ENCODE data around the gene PLCD1.

Gene PLCD1

DNA sequence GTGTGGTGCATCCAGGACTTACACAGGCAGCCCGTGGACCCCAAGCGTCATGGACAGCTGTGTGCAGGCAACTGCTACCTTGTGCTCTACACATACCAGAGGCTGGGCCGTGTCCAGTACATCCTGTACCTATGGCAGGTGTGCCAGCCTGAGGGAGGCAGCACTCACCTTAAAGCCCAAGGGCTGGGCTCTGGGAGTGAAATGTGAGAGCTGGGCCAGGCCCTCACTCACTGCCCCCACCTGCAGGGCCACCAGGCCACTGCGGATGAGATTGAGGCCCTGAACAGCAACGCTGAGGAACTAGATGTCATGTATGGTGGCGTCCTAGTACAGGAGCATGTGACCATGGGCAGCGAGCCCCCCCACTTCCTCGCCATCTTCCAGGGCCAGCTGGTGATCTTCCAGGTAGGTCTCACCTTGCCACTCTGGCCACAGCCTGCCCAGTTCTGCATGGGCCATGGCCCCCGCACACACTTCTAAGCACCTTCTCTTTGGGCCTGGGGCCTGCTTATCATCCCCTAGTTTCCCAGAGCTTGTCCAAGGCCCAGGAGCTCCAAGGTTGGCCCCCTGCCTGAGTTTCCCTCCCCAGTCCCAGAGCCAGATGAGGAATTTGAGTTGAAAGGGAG, 27.9 kb downstream of the PLCD1 start:
- DNase-seq (ENCODE audit: extremely low read depth in 1 of 2, low read depth in 1 of 2) = no peak

DNA sequence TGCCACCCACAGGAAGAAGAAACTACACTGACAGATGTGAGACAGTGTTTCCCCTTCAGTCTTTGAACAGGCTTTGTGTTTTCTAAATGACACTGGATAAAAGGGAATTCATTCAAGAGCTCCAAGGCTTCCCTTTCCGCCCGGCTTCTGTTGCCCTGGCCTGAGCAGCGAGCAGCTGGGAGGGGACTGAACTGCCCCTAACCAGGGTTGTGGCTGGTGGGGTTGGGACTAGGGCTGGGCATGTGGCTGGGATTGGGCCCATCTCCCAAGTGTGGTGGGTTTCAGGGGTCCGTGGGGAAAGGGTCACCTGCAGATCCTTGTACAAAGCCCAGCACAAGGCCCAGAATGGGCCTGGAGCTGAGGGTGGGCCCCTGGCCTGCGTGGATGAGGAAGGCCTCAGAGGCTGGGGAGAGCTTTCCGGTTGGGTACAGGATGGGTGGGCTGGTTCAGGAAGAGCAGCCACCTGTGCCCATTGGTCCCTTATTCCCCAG, 28.4 kb downstream of the PLCD1 start:
- no peak for DNase-seq (ENCODE audit: extremely low read depth in 1 of 2, low read depth in 1 of 2)

GRCh38 chr3:38000242-38000916, 29.1 kb downstream of the PLCD1 start:
- no peak for DNase-seq (ENCODE audit: extremely low read depth in 1 of 2, low read depth in 1 of 2)

- DNase-seq (ENCODE audit: extremely low read depth in 1 of 2, low read depth in 1 of 2) = no peak
Measured at GRCh38 chr3:37999836-38000235, 29.6 kb downstream of the PLCD1 start.

- no peak for DNase-seq (ENCODE audit: extremely low read depth in 1 of 2, low read depth in 1 of 2)
Measured at GRCh38 chr3:37997791-37998370, 31.6 kb downstream of the PLCD1 start.

DNA sequence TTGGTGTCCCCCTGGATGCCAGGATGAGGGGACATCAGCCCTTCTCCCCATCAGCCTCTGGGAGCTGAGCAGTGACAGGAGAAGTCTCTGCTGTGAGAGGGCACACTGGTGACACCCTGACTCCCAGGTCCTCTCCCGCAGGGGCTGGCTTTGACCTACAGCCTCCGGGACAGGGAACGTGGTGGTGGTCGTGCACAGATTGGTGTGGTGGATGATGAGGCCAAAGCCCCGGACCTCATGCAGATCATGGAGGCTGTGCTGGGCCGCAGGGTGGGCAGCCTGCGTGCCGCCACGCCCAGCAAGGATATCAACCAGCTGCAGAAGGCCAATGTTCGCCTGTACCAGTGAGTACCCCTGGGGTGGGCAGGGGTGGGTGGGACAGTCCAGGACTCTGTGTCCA, 32.1 kb downstream of the PLCD1 start:
- DNase-seq (ENCODE audit: extremely low read depth in 1 of 2, low read depth in 1 of 2) = no peak

DNA sequence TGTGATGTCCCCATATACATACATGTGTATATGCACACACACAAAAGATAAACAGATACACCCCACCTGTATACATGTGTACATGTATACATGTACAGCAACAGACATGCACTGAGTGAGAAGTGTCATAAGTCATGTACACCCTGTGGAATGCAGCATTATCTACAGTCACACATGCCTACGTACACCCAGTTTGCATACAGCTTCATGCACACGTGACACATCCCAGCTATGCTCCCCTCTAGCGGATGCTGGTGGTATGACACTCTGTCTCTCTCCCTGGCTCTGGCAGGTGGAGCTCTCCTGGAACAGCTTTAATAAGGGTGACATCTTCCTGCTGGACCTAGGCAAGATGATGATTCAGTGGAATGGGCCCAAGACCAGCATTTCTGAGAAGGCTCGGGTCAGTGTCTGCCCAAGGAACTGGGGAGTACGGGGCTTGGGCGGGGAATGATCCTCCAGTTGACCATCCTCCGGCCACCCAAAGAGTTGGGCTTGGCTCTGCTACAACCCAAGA, 32.6 kb downstream of the PLCD1 start:
- DNase-seq (ENCODE audit: extremely low read depth in 1 of 2, low read depth in 1 of 2) = peak; percentile 49 to 66

DNA sequence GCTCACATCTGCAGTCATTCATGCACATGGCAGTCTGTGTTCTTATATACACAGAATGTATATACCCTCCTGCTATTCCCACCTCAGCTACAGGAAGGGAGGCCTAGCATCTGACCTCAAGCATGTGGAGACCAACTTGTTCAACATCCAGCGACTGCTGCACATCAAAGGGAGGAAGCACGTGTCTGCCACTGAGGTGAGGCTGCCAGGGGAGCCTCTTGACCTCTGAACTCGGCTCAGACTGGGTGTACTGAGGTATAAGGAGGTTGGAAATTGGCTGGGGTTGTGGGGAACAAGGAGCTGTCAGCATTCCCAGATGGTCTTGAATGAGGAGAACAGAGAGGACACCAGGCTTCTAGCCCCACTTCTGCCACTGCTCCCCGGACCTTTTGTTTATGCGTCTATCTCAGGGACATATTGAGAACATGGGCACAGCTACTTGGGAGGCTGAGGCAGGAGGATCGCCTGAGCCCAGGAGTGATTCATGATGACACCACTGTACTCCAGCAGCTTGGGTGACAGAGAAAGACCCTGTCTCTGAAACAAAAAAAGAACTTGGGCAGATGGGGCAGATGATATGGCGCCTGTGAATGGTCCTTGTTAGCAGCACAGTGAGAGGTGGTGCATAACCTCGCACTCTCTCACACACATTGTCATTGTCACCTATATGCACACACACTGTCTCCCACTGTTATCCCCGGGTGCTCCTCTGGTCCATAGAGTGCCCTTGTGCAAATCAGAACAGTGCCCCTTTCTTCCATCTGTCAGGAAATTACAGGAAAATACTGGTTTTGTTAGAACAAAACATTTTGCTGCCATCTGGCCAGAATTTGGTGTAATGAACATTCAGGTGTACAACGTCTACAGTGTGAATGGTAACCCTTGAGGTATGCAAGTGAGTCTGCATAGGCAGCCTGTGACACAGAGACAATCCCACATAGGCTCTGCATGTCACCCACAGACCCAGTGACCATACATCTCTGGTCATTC, 33.5 kb downstream of the PLCD1 start:
- DNase-seq (ENCODE audit: extremely low read depth in 1 of 2, low read depth in 1 of 2) = no peak

DNA sequence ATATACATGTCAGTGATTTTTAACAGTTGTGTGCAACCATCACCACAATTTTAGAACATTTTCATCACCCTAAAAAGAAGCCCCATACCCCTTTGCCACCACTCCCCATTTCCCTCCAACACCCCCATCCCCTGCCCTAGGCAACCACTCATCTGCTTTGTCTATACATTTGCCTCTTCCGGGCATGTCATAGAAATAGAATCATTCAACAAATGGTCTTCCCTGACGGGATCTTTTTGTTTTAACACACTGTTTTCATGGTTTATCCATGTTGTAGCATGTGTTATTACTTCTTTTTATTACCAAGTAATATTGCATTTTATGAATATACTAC, 34.8 kb downstream of the PLCD1 start:
- no peak for DNase-seq (ENCODE audit: extremely low read depth in 1 of 2, low read depth in 1 of 2)

- peak; percentile 49 to 65 for DNase-seq (ENCODE audit: extremely low read depth in 1 of 2, low read depth in 1 of 2)
Measured at GRCh38 chr3:37993820-37994638, 35.4 kb downstream of the PLCD1 start.

DNA sequence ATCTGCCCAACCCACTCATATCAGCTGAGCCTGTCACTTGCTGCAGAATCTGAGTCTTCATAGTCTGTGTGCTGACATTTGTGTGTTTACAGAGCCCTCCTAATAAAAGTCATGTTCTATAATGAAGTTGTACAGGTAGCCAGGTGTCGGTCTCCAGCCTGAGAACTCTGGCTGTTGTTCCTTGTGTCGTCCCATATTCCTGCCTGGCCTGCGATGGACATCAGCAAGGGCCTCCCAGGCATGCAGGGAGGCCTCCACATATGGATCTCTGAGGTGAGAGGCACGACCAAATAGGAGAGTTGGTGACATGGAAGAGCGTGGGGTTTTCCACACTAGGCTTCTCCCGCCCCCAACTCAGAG, 36.0 kb downstream of the PLCD1 start:
- no peak for DNase-seq (ENCODE audit: extremely low read depth in 1 of 2, low read depth in 1 of 2)

DNA sequence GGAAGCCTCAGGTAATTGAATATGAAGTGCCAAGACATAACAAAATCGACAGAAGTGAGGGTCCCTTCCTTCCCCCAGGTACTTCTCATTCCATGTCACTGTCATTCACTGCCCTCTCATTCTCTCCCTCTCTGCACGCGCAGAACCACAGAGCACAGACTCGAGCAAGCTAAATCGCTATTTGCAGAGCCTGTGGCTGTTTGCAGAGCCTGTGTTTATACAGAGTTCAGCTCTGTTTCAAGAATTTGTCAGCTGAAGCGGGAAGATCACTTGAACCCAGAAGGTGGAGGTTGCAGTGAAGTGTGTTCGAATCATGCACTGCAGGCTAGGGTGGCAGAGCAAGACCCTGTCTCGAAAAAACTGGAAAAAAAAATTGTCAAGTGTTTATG, 36.4 kb downstream of the PLCD1 start:
- DNase-seq (ENCODE audit: extremely low read depth in 1 of 2, low read depth in 1 of 2) = no peak

- DNase-seq (ENCODE audit: extremely low read depth in 1 of 2, low read depth in 1 of 2) = no peak
Measured at GRCh38 chr3:37992271-37993066, 37.0 kb downstream of the PLCD1 start.

DNA sequence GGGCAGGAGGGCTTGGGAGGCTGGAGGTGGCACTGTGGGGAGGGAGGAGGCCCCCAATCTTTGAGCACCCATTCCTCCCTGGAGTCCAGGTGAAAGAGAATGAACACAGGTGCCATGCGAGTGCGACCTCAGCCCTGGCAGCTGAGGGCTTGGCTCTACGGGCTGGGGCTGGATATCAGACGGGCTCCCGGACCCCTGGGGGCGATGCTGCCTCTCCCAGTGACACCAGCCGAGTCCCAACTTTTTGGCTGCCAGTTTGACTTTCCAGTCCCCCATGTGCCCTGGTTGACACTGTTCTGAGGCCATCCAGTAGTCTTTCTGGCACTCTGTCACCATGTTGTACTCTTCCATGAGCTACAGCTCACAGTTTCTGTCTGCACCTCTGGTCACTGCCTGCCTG, 37.6 kb downstream of the PLCD1 start:
- no peak for DNase-seq (ENCODE audit: extremely low read depth in 1 of 2, low read depth in 1 of 2)

DNA sequence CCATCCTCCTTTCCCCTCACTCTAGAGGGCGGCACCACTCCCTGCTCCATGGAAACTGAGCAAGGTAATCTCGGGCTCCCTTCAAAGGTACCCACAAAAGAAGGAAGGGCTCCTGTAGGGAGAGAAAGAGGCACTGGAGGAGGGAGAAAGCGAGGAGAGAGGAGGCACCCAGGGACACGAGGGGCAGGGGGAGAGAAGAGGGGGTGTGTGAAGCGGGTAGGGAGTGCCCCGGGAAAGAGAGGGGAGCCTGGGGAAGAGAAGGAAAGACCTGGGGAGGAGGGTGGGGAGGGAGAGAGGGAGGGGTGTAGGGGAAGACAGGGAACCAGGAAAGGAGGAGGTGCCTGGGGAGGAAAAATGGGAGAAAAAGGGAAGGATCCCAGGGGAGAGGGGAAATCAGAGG, 38.3 kb downstream of the PLCD1 start:
- no peak for DNase-seq (ENCODE audit: extremely low read depth in 1 of 2, low read depth in 1 of 2)

DNA sequence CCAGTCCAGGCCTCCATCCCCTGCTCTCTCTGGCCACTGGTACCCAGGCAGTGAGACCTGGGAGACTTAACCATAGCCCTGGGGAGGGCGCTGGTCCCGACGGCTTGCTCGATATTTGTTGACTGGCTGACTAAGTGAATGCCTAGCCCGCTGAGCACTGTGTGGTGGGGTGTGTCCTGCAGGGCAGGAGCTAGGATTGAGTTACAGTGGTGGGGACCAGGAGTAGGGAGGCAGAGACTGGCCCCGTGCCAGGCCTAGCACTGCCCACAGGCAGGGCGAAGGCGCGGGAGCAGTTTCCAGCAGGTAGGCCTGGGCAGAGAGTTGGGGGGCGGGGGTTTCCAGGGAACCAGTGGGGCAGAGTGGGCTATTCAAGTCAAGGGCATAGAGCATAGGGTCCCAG, 38.9 kb downstream of the PLCD1 start, which contains the start of gene VILL:
Gene VILL, plus strand, starts transcription at position 260 of the 400 bp plus-strand sequence. CDS start 2,887 bp downstream, outside the sequence.
- DNase-seq (ENCODE audit: extremely low read depth in 1 of 2, low read depth in 1 of 2) = no peak

DNA sequence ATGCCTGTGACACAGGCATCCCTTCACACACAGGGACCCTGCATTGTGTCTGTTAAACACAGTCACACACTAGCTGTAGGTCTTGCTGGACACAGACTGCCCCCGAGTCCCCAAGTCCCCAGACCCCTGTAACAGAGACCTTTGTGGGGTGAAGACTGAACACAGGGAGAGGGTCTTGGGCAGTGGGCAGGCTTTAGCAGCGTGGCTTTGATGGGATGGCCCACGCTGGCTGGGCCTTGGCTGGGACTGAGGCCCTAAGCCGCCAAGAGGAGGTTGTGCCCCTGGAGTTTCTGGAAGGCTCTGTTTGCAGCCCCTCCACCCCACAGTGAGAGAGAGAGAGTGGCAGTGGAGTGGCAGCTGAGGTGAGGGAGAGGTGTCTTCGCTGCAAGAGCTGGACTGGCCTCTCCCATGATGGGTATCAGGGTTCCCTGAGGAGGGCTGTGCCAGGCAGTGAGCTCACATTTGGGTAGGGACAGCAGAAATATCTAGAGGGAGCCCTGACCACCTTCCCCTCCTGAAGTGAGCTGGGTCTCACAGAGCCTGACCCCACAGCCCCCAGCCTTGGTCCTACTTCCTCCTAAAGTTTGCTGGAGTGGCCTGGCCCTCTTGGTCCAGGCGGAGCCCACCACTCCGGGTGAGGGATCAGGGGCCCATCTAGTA, 39.5 kb downstream of the PLCD1 start:
- DNase-seq (ENCODE audit: extremely low read depth in 1 of 2, low read depth in 1 of 2) = no peak

- DNase-seq (ENCODE audit: extremely low read depth in 1 of 2, low read depth in 1 of 2) = no peak
Measured at GRCh38 chr3:37988931-37989525, 40.4 kb downstream of the PLCD1 start.

Data from stimulated activated CD8-positive, alpha-beta memory T cell treated with anti-CD3 and anti-CD28 coated beads, Interleukin-7, amount 100 ng/mL, for 48 hours (primary cell).